Caki2 (cell line): ENCODE measurements around the gene WDR70. TPM values are rescaled to one million over a fixed set of nuclear protein-coding genes. Genes with fewer than 3 reads are reported as not detected.
"Not testable (repeated sequence)": the region's sequence is repeated elsewhere in the genome, so short reads cannot be mapped to it uniquely, and the experiment has no call there.

Experiments used
- DNase-seq: peaks from one replicate; pipeline ENCODE4 v3.0.0-alpha.2; 2015; ENCODE audit warnings: low read depth
- in situ Hi-C: cut with HindIII; loops from 2 replicates; pipeline ENCODE4 v1.10.0; 2016; ENCODE audit warnings: low sequenced_read_pairs, low pct_unique_long_range_greater_than_20kb, mixed read lengths
- total RNA-seq: library from RNA; depleted of rRNA; stranded (reverse); fragments of >200 nt; shearing (Covaris generic); gene quantifications from 2 replicates; pipeline ENCODE4 v1.2.3, GENCODE V29; 2014; ENCODE audit warnings: low replicate concordance

The WDR70 gene
- total RNA-seq, 1 experiment from 2014 or later: 20.0 TPM

GRCh38 chr5:37553720-37554404 lies 174.7 kb downstream of the WDR70 start:
- in situ Hi-C loops: no loop called here
- DNase-seq: no peak

- no peak for DNase-seq
- in situ Hi-C loops: no loop called here
Observed at GRCh38 chr5:37554405-37554739, 175.3 kb downstream of the WDR70 start.

- DNase-seq: no peak
- in situ Hi-C loops: no loop called here
Observed at GRCh38 chr5:37554938-37555337, 175.8 kb downstream of the WDR70 start.

- in situ Hi-C loops: no loop called here
- no peak for DNase-seq
Observed at GRCh38 chr5:37557734-37558293, 178.7 kb downstream of the WDR70 start.

- DNase-seq: no peak
- in situ Hi-C loops: no loop called here
Observed at GRCh38 chr5:37565062-37565670, 186.0 kb downstream of the WDR70 start.

- in situ Hi-C loops: no loop called here
- DNase-seq: no peak
Observed at GRCh38 chr5:37567566-37567965, 188.4 kb downstream of the WDR70 start.

GRCh38 chr5:37568018-37568753 lies 189.1 kb downstream of the WDR70 start:
- in situ Hi-C loops: no loop called here
- DNase-seq: no peak

- DNase-seq: no peak
- in situ Hi-C loops: no loop called here
Observed at GRCh38 chr5:37568893-37569292, 189.8 kb downstream of the WDR70 start.

- in situ Hi-C loops: no loop called here
- DNase-seq: no peak
Observed at GRCh38 chr5:37569466-37569865, 190.3 kb downstream of the WDR70 start.

- in situ Hi-C loops: no loop called here
- no peak for DNase-seq
Observed at GRCh38 chr5:37570597-37570996, 191.5 kb downstream of the WDR70 start.

GRCh38 chr5:37571985-37572384 lies 192.9 kb downstream of the WDR70 start:
- in situ Hi-C loops: no loop called here
- DNase-seq: no peak

GRCh38 chr5:37575541-37576489 lies 196.7 kb downstream of the WDR70 start:
- in situ Hi-C loops: no loop called here
- no peak for DNase-seq

GRCh38 chr5:37576552-37576951 lies 197.4 kb downstream of the WDR70 start:
- in situ Hi-C loops: no loop called here
- no peak for DNase-seq

- DNase-seq: no peak
- in situ Hi-C loops: no loop called here
Observed at GRCh38 chr5:37578176-37578575, 199.1 kb downstream of the WDR70 start.

- no peak for DNase-seq
- in situ Hi-C loops: no loop called here
Observed at GRCh38 chr5:37580106-37580505, 201.0 kb downstream of the WDR70 start.

- no peak for DNase-seq
- in situ Hi-C loops: no loop called here
Observed at GRCh38 chr5:37582202-37582601, 203.1 kb downstream of the WDR70 start.

- DNase-seq, in situ Hi-C loops: not testable (repeated sequence)
Observed at GRCh38 chr5:37593292-37593691, 214.2 kb downstream of the WDR70 start.

- in situ Hi-C loops, DNase-seq: not testable (repeated sequence)
Observed at GRCh38 chr5:37594864-37595263, 215.7 kb downstream of the WDR70 start.
